GM03348 (cell line): ENCODE results near the gene KCND3.

Source experiments
- DNase-seq: peaks from one replicate; pipeline ENCODE4 v3.0.0; 2012; ENCODE audit warnings: low spot score

Gene KCND3

GRCh38 chr1:111911061-111911460 is 78.4 kb downstream of the KCND3 start:
- DNase-seq = no peak

- no peak for DNase-seq
Observed at GRCh38 chr1:111909030-111909429, 80.4 kb downstream of the KCND3 start.

- DNase-seq = no peak
Observed at GRCh38 chr1:111908011-111908621, 81.4 kb downstream of the KCND3 start.

- no peak for DNase-seq
Observed at GRCh38 chr1:111907321-111907720, 82.1 kb downstream of the KCND3 start.

GRCh38 chr1:111906816-111907215 is 82.7 kb downstream of the KCND3 start:
- no peak for DNase-seq

- DNase-seq = no peak
Observed at GRCh38 chr1:111906111-111906510, 83.4 kb downstream of the KCND3 start.

- DNase-seq = no peak
Observed at GRCh38 chr1:111904478-111905218, 84.8 kb downstream of the KCND3 start.

GRCh38 chr1:111903871-111904449 is 85.5 kb downstream of the KCND3 start:
- DNase-seq = no peak

GRCh38 chr1:111903148-111903870 is 86.2 kb downstream of the KCND3 start:
- no peak for DNase-seq

- DNase-seq = peak; percentile 27
Observed at GRCh38 chr1:111895469-111895868, 94.0 kb downstream of the KCND3 start.

GRCh38 chr1:111895017-111895416 is 94.5 kb downstream of the KCND3 start:
- no peak for DNase-seq

GRCh38 chr1:111894497-111894896 is 95.0 kb downstream of the KCND3 start:
- no peak for DNase-seq

GRCh38 chr1:111891566-111891965 is 97.9 kb downstream of the KCND3 start:
- no peak for DNase-seq

GRCh38 chr1:111888740-111889376 is 100.6 kb downstream of the KCND3 start:
- DNase-seq = no peak

- no peak for DNase-seq
Observed at GRCh38 chr1:111887875-111888274, 101.6 kb downstream of the KCND3 start.

GRCh38 chr1:111887385-111887784 is 102.1 kb downstream of the KCND3 start:
- DNase-seq = no peak

GRCh38 chr1:111886741-111887140 is 102.7 kb downstream of the KCND3 start:
- no peak for DNase-seq

GRCh38 chr1:111884772-111885443 is 104.6 kb downstream of the KCND3 start:
- no peak for DNase-seq

- no peak for DNase-seq
Observed at GRCh38 chr1:111882986-111883560, 106.4 kb downstream of the KCND3 start.

GRCh38 chr1:111882559-111882958 is 106.9 kb downstream of the KCND3 start:
- DNase-seq = no peak
